ENCODE data around the gene CNIH2. TPM values are rescaled to one million over a fixed set of nuclear protein-coding genes. Genes with fewer than 3 reads are reported as not detected.
A peak's percentile ranks its signal among the peaks of the same experiment; 100 is the strongest.
"Not testable (repeated sequence)": the region's sequence is repeated elsewhere in the genome, so short reads cannot be mapped to it uniquely, and the experiment has no call there.

Gene CNIH2
- total and polyA plus RNA-seq, 4 donors = 1.1 to 3.4 (median 1.5) TPM

DNA sequence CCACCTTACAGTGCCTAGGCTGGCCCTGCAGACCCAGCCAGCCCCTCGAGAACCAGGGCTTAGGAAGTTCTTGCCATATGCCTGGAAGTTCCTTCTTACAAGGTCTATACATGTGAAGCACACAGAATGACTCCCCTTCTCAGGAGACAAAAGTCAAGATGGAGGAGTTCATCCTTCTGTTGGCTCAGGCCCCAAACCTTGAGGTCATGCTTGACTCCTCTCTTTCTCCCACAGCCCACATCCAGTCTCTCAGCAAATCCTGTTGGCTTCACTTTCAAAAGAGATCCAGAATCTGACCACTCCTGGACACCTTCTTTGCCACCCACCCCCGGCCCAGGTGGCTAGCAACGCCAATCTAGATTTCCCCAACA lies 40.6 kb downstream of the CNIH2 start:
- peak overlapping the region in 1 of 2 donors; percentile 88 for H3K27ac ChIP-seq (ENCODE audit: low read depth in 1 of 2, low read length in 1 of 2)
- TF ChIP-seq, protein P1, sequence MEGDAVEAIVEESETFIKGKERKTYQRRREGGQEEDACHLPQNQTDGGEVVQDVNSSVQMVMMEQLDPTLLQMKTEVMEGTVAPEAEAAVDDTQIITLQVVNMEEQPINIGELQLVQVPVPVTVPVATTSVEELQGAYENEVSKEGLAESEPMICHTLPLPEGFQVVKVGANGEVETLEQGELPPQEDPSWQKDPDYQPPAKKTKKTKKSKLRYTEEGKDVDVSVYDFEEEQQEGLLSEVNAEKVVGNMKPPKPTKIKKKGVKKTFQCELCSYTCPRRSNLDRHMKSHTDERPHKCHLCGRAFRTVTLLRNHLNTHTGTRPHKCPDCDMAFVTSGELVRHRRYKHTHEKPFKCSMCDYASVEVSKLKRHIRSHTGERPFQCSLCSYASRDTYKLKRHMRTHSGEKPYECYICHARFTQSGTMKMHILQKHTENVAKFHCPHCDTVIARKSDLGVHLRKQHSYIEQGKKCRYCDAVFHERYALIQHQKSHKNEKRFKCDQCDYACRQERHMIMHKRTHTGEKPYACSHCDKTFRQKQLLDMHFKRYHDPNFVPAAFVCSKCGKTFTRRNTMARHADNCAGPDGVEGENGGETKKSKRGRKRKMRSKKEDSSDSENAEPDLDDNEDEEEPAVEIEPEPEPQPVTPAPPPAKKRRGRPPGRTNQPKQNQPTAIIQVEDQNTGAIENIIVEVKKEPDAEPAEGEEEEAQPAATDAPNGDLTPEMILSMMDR (IDR thresholded peaks at IDR 0.05; ENCODE audit: control extremely low read depth, extremely low read depth) = no peak
- 71 to 74% methylated on average over 3 of the region's 3 CpGs for WGBS, 2 donors
- H3K36me3 ChIP-seq (ENCODE audit: control insufficient read depth in 4 of 4, insufficient read depth in 4 of 4, low read length in 4 of 4) = peaks cover 0 to 3% (median 0%) of the 10 kb centered on the region in 4 donors
- DNase-seq = no peak
- H3K9ac ChIP-seq (ENCODE audit: insufficient read depth in 1 of 2, low read length in 2 of 2) = peak overlapping the region in 1 of 2 donors; percentile 79
- no peaks in the 10 kb centered on the region for H3K9me3 ChIP-seq (ENCODE audit: control insufficient read depth in 4 of 4, insufficient read depth in 3 of 4, low read length in 3 of 4)
- H3K4me3 ChIP-seq = no peak overlapping the region
- H3K27me3 ChIP-seq (ENCODE audit: control insufficient read depth in 3 of 3, insufficient read depth in 3 of 3, low read length in 2 of 3) = no peaks in the 10 kb centered on the region
- peaks cover 0 to 39% (median 18%) of the 10 kb centered on the region in 5 donors for H3K4me1 ChIP-seq (ENCODE audit: control insufficient read depth in 5 of 5, insufficient read depth in 5 of 5, low read length in 5 of 5)
- ATAC-seq (ENCODE audit: insufficient read depth, low FRiP score) = no peak

DNA sequence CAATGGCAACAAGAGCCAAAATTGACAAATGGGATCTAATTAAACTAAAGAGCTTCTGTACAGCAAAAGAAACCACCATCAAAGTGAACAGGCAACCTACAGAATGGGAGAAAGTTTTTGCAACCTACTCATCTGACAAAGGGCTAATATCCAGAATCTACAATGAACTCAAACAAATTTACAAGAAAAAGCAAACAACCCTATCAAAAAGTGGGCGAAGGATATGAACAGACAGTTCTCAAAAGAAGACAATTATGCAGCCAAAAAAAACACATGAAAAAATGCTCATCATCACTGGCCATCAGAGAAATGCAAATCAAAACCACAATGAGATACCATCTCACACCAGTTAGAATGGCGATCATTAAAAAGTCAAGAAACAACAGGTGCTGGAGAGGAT lies 42.3 kb downstream of the CNIH2 start:
- peaks cover 0 to 36% (median 26%) of the 10 kb centered on the region in 5 donors for H3K4me1 ChIP-seq (ENCODE audit: control insufficient read depth in 5 of 5, insufficient read depth in 5 of 5, low read length in 5 of 5)
- not testable (repeated sequence) for H3K9ac ChIP-seq (ENCODE audit: insufficient read depth in 1 of 2, low read length in 2 of 2); DNase-seq; H3K9me3 ChIP-seq (ENCODE audit: control insufficient read depth in 4 of 4, insufficient read depth in 3 of 4, low read length in 3 of 4); H3K36me3 ChIP-seq (ENCODE audit: control insufficient read depth in 4 of 4, insufficient read depth in 4 of 4, low read length in 4 of 4); H3K27ac ChIP-seq (ENCODE audit: low read depth in 1 of 2, low read length in 1 of 2); H3K27me3 ChIP-seq (ENCODE audit: control insufficient read depth in 3 of 3, insufficient read depth in 3 of 3, low read length in 2 of 3); ATAC-seq (ENCODE audit: insufficient read depth, low FRiP score); H3K4me3 ChIP-seq
- 95 to 97% methylated on average over 1 to 2 of the region's 2 CpGs for WGBS, 2 donors

DNA sequence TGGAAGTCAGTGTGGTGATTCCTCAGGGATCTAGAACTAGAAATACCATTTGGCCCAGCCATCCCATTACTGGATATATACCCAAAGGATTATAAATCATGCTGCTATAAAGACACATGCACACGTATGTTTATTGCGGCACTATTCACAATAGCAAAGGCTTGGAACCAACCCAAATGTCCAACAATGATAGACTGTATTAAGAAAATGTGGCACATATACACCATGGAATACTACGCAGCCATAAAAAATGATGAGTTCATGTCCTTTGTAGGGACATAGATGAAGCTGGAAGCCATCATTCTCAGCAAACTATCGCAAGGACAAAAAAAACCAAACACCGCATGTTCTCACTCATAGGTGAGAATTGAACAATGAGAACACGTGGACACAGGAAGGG lies 42.8 kb downstream of the CNIH2 start:
- not testable (repeated sequence) for H3K4me3 ChIP-seq; ATAC-seq (ENCODE audit: insufficient read depth, low FRiP score); H3K9me3 ChIP-seq (ENCODE audit: control insufficient read depth in 4 of 4, insufficient read depth in 3 of 4, low read length in 3 of 4); H3K36me3 ChIP-seq (ENCODE audit: control insufficient read depth in 4 of 4, insufficient read depth in 4 of 4, low read length in 4 of 4); DNase-seq; H3K27ac ChIP-seq (ENCODE audit: low read depth in 1 of 2, low read length in 1 of 2); H3K27me3 ChIP-seq (ENCODE audit: control insufficient read depth in 3 of 3, insufficient read depth in 3 of 3, low read length in 2 of 3); H3K9ac ChIP-seq (ENCODE audit: insufficient read depth in 1 of 2, low read length in 2 of 2)
- WGBS, 2 donors = 87 to 88% methylated on average over 6 of the region's 6 CpGs
- peaks cover 0 to 38% (median 30%) of the 10 kb centered on the region in 5 donors for H3K4me1 ChIP-seq (ENCODE audit: control insufficient read depth in 5 of 5, insufficient read depth in 5 of 5, low read length in 5 of 5)

DNA sequence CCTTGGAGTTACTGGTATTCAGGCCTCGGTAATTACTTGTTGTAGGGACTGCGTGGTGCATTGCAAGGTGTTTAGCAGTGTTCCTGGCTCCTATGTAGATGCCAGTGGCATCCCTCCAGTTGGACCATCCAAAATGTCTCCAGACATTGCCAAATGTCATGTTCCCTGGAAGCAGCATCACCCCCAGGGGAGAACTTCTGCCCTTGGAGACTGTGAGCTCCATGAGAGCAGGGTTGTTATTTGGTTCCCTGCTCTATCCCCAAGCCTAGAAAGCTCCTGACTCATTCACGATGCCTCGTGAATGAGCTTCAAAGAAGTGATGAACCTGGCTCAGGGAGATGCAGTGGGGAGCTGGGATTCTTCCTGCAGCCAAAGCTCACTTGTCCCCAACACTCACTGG lies 43.6 kb downstream of the CNIH2 start:
- H3K36me3 ChIP-seq (ENCODE audit: control insufficient read depth in 4 of 4, insufficient read depth in 4 of 4, low read length in 4 of 4) = no peaks in the 10 kb centered on the region
- DNase-seq (no peak), ATAC-seq (ENCODE audit: insufficient read depth, low FRiP score) (no peak)
- H3K9ac ChIP-seq (ENCODE audit: insufficient read depth in 1 of 2, low read length in 2 of 2) = no peak overlapping the region
- H3K9me3 ChIP-seq (ENCODE audit: control insufficient read depth in 4 of 4, insufficient read depth in 3 of 4, low read length in 3 of 4) = no peaks in the 10 kb centered on the region
- H3K27ac ChIP-seq (ENCODE audit: low read depth in 1 of 2, low read length in 1 of 2) = no peak overlapping the region
- no peak overlapping the region for H3K4me3 ChIP-seq
- no peaks in the 10 kb centered on the region for H3K27me3 ChIP-seq (ENCODE audit: control insufficient read depth in 3 of 3, insufficient read depth in 3 of 3, low read length in 2 of 3)
- TF ChIP-seq, protein P1 (IDR thresholded peaks at IDR 0.05; ENCODE audit: control extremely low read depth, extremely low read depth) = no peak
- 96% methylated on average over 4 of the region's 4 CpGs for WGBS, 2 donors
- H3K4me1 ChIP-seq (ENCODE audit: control insufficient read depth in 5 of 5, insufficient read depth in 5 of 5, low read length in 5 of 5) = peaks cover 0 to 46% (median 30%) of the 10 kb centered on the region in 5 donors
